WTC11 (cell line): ENCODE measurements around the gene UGT1A7. TPM values are rescaled to one million over a fixed set of nuclear protein-coding genes. Genes with fewer than 3 reads are reported as not detected.

Experiments
- ATAC-seq: fragments of 200-7000 bp; cut with Tn5 transposase; 2 replicates; pipeline ENCODE4 v1.10.0; 2021; ENCODE audit warnings: mild to moderate bottlenecking, moderate library complexity
- CTCF ChIA-PET: fragments of 300-600 bp; sonication (Branson Sonifier 250); formaldehyde crosslinking; loops from one replicate; lab custom pipeline; 2021; ENCODE audit warnings: antibody characterized with exemption; lab: Charles Lee
- POLR2A ChIA-PET: fragments of 350-600 bp; sonication (Branson Sonifier 250); formaldehyde crosslinking; loops from one replicate; lab custom pipeline; 2021; ENCODE audit warnings: antibody characterized with exemption; lab: Charles Lee
- DNase-seq: peaks from one replicate; pipeline ENCODE4 v3.0.0; 2021; ENCODE audit warnings: low spot score
- H3K27ac Mint-ChIP-seq: 2 replicates; pipeline ENCODE4 v1.8.0; 2021; ENCODE audit warnings: mixed read lengths
- H3K27me3 Mint-ChIP-seq: 2 replicates; pipeline ENCODE4 v1.8.0; 2021; ENCODE audit warnings: low read depth, mild to moderate bottlenecking, moderate library complexity, mixed read lengths
- H3K36me3 Mint-ChIP-seq: 2 replicates; pipeline ENCODE4 v1.8.0; 2021; ENCODE audit warnings: mixed read lengths
- H3K4me1 Mint-ChIP-seq: 2 replicates; pipeline ENCODE4 v1.8.0; 2022; ENCODE audit warnings: mixed read lengths
- H3K4me3 Mint-ChIP-seq: 2 replicates; pipeline ENCODE4 v1.8.0; 2021; ENCODE audit warnings: mild to moderate bottlenecking, moderate library complexity, mixed read lengths
- H3K9me3 Mint-ChIP-seq: 2 replicates; pipeline ENCODE4 v1.8.0; 2021; ENCODE audit warnings: mixed read lengths
- ATF3 ChIP-seq: sonication (generic); formaldehyde crosslinking; conservative IDR thresholded peaks from 2 replicates; pipeline ENCODE4 v1.8.1; 2022; ENCODE audit warnings: mild to moderate bottlenecking, missing genetic modification reagents
- ERG ChIP-seq: fragments of 250-450 bp; sonication (Bioruptor Pico); IDR thresholded peaks from 2 replicates; pipeline ENCODE4 v1.8.0; 2021; ENCODE audit warnings: mild to moderate bottlenecking
- GRHL2 ChIP-seq: fragments of 250-450 bp; sonication (Bioruptor Pico); IDR thresholded peaks from 2 replicates; pipeline ENCODE4 v1.8.0; 2022; ENCODE audit warnings: mild to moderate bottlenecking, moderate library complexity; ENCODE audit not compliant: insufficient replicate concordance, severe bottlenecking
- HMGXB4 ChIP-seq: sonication (generic); formaldehyde crosslinking; IDR thresholded peaks from 2 replicates; pipeline ENCODE4 v1.8.1; 2023; ENCODE audit warnings: mild to moderate bottlenecking, moderate library complexity, missing genetic modification reagents
- MAX ChIP-seq: sonication (generic); formaldehyde crosslinking; IDR thresholded peaks from 2 replicates; pipeline ENCODE4 v1.8.0; 2022; ENCODE audit warnings: mild to moderate bottlenecking, missing genetic modification reagents
- NR2C2 ChIP-seq: sonication (generic); formaldehyde crosslinking; IDR thresholded peaks from 2 replicates; pipeline ENCODE4 v1.8.0; 2022; ENCODE audit warnings: mild to moderate bottlenecking, missing genetic modification reagents
- NR3C1 ChIP-seq: sonication (generic); formaldehyde crosslinking; conservative IDR thresholded peaks from 2 replicates; pipeline ENCODE4 v1.8.1; 2023; ENCODE audit warnings: low read depth, mild to moderate bottlenecking, missing genetic modification reagents
- PRDM15 ChIP-seq: sonication (generic); formaldehyde crosslinking; IDR thresholded peaks from 2 replicates; pipeline ENCODE4 v1.8.0; 2022; ENCODE audit warnings: missing genetic modification reagents
- RELA ChIP-seq: sonication (generic); formaldehyde crosslinking; IDR thresholded peaks from 2 replicates; pipeline ENCODE4 v1.8.1; 2022; ENCODE audit warnings: missing genetic modification reagents, mild to moderate bottlenecking, borderline replicate concordance
- SOX15 ChIP-seq: fragments of 250-450 bp; sonication (Bioruptor Pico); IDR thresholded peaks from 2 replicates; pipeline ENCODE4 v1.9.0; 2021; ENCODE audit warnings: mild to moderate bottlenecking
- STAT6 ChIP-seq: sonication (generic); formaldehyde crosslinking; conservative IDR thresholded peaks from 2 replicates; pipeline ENCODE4 v1.8.1; 2023; ENCODE audit warnings: mild to moderate bottlenecking, low read depth, missing genetic modification reagents, moderate library complexity
- USF1 ChIP-seq: sonication (generic); formaldehyde crosslinking; IDR thresholded peaks from 2 replicates; pipeline ENCODE4 v1.8.0; 2022; ENCODE audit warnings: mild to moderate bottlenecking, missing genetic modification reagents
- USF2 ChIP-seq: sonication (generic); formaldehyde crosslinking; IDR thresholded peaks from 2 replicates; pipeline ENCODE4 v1.8.1; 2023; ENCODE audit warnings: mild to moderate bottlenecking, missing genetic modification reagents, moderate library complexity
- ZNF396 ChIP-seq: fragments of 250-450 bp; sonication (Bioruptor Pico); IDR thresholded peaks from 2 replicates; pipeline ENCODE4 v1.8.0; 2021; ENCODE audit warnings: mild to moderate bottlenecking, moderate library complexity, borderline replicate concordance
- ZNF425 ChIP-seq: fragments of 250-450 bp; sonication (Bioruptor Pico); conservative IDR thresholded peaks from 2 replicates; pipeline ENCODE4 v1.9.0; 2021; ENCODE audit warnings: mild to moderate bottlenecking
- ZNF532 ChIP-seq: fragments of 250-450 bp; sonication (Bioruptor Pico); IDR thresholded peaks from 2 replicates; pipeline ENCODE4 v1.9.0; 2021; ENCODE audit warnings: mild to moderate bottlenecking, borderline replicate concordance
- total RNA-seq: library from RNA; stranded (reverse); gene quantifications from 3 replicates; pipeline ENCODE4 v1.2.3, GENCODE V29; 2021

Gene UGT1A7
- total RNA-seq, 1 experiment from 2014 or later, result not detected

GRCh38 chr2:233746475-233747282, 65.0 kb downstream of the UGT1A7 start (continued):
- TF ChIP-seq HMGXB4 (no peak), STAT6 (CRISPR knock-in tag) (no peak), SOX15 (CRISPR knock-in tag) (no peak), USF2 (CRISPR knock-in tag) (no peak), ERG (CRISPR knock-in tag) (no peak), RELA (no peak)

- CTCF ChIA-PET, result no interaction called here
- DNase-seq (no peak), ATAC-seq (no peak)
- Mint-ChIP-seq H3K4me3 (no peak overlapping the region), H3K4me1 (no peaks in the 10 kb centered on the region), H3K9me3 (peaks cover 52% of the 10 kb centered on the region), H3K27ac (no peak overlapping the region), H3K27me3 (peaks cover 12% of the 10 kb centered on the region), H3K36me3 (peaks cover 25% of the 10 kb centered on the region)
- POLR2A ChIA-PET, result no interaction called here
- no peak for TF ChIP-seq ZNF532
- TF ChIP-seq PRDM15 (CRISPR knock-in tag), result no peak
- TF ChIP-seq GRHL2 (CRISPR knock-in tag), result no peak
- TF ChIP-seq NR2C2, result no peak
- TF ChIP-seq NR3C1 (CRISPR knock-in tag), result no peak
- TF ChIP-seq MAX (CRISPR knock-in tag), result no peak
- TF ChIP-seq USF1 (CRISPR knock-in tag), result no peak
- no peak for TF ChIP-seq ZNF396 (CRISPR knock-in tag)
- TF ChIP-seq ZNF425 (CRISPR knock-in tag), result no peak
- no peak for TF ChIP-seq ATF3 (CRISPR knock-in tag)
Measured at GRCh38 chr2:233747283-233747544, 65.5 kb downstream of the UGT1A7 start.
